ENCODE results near the gene ALDH9A1.

Gene ALDH9A1

DNA sequence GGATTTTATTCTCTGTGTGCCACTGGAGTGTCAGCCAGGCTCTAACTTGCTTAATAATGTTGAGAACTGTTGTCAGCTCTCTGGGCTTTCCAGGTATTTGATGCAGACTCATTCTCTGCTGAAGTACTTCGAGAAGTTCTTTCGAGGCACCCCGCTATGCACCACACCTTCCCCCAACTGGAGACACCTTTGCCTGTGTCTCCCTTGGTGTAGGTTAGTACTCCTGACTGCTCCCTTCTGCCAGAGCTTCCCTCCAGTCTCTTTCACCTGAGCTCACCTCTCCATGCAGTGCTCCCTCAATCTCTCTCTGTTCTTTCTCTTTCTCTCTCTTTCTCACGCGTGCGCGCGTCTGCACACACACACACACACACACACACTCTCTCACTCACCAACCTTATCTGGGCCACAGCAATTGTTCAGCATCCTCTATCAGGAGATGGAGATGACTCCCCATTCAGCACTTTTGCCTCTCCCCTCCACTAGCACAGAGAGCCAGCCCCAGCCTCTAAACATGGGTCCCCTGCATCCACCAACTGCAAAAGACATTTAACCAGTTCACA is 81.3 kb downstream of the ALDH9A1 start:
- no peak overlapping the region for H3K4me2 ChIP-seq (ENCODE audit: low read length)
- no peak overlapping the region for H3K9ac ChIP-seq (ENCODE audit: low read length)
- no peaks in the 10 kb centered on the region for H3K4me1 ChIP-seq (ENCODE audit: insufficient read depth, low read length, severe bottlenecking)
- no peaks in the 10 kb centered on the region for H3F3A ChIP-seq (ENCODE audit: insufficient read depth, low read length)
- H3K9me2 ChIP-seq (ENCODE audit: low read depth, low read length) = no peaks in the 10 kb centered on the region
- no peak overlapping the region for H3K27ac ChIP-seq (ENCODE audit: low read depth, low read length, poor library complexity, severe bottlenecking)
- no peaks in the 10 kb centered on the region for H3K36me3 ChIP-seq (ENCODE audit: insufficient read depth, low read length)
- H2AFZ ChIP-seq (ENCODE audit: low read length) = no peak overlapping the region
- no peaks in the 10 kb centered on the region for H3K9me3 ChIP-seq (ENCODE audit: low read length)
- TF ChIP-seq EZH2 (IDR thresholded peaks at IDR 0.05; ENCODE audit: borderline replicate concordance, low read length) = no peak
- TF ChIP-seq CTCF (IDR thresholded peaks at IDR 0.05; ENCODE audit: low read length) = no peak
- no peak overlapping the region for H3K4me3 ChIP-seq (ENCODE audit: low read depth, low read length, poor library complexity, severe bottlenecking)
- no peaks in the 10 kb centered on the region for H3K27me3 ChIP-seq (ENCODE audit: insufficient read depth, low read length)
- no peaks in the 10 kb centered on the region for H3K79me2 ChIP-seq (ENCODE audit: insufficient read depth, low read length)
- H4K20me1 ChIP-seq (ENCODE audit: insufficient read depth, low read length) = no peaks in the 10 kb centered on the region

- Histone ChIP-seq H3K27ac (ENCODE audit: low read depth, low read length, poor library complexity, severe bottlenecking) (no peak overlapping the region), H3K9me2 (ENCODE audit: low read depth, low read length) (no peaks in the 10 kb centered on the region), H3F3A (ENCODE audit: insufficient read depth, low read length) (no peaks in the 10 kb centered on the region), H2AFZ (ENCODE audit: low read length) (no peak overlapping the region), H3K9me3 (ENCODE audit: low read length) (no peaks in the 10 kb centered on the region), H3K27me3 (ENCODE audit: insufficient read depth, low read length) (no peaks in the 10 kb centered on the region), H3K36me3 (ENCODE audit: insufficient read depth, low read length) (no peaks in the 10 kb centered on the region), H3K79me2 (ENCODE audit: insufficient read depth, low read length) (no peaks in the 10 kb centered on the region), H3K9ac (ENCODE audit: low read length) (no peak overlapping the region), H3K4me1 (ENCODE audit: insufficient read depth, low read length, severe bottlenecking) (no peaks in the 10 kb centered on the region), H3K4me2 (ENCODE audit: low read length) (no peak overlapping the region), H3K4me3 (ENCODE audit: low read depth, low read length, poor library complexity, severe bottlenecking) (no peak overlapping the region), H4K20me1 (ENCODE audit: insufficient read depth, low read length) (no peaks in the 10 kb centered on the region)
- TF ChIP-seq EZH2 (IDR thresholded peaks at IDR 0.05; ENCODE audit: borderline replicate concordance, low read length) (no peak), CTCF (IDR thresholded peaks at IDR 0.05; ENCODE audit: low read length) (no peak)
Observed at GRCh38 chr1:165616054-165616612, 82.2 kb downstream of the ALDH9A1 start.

All from OCI-LY1 (cell line).